Esophagus squamous epithelium (tissue), 4 donors: ENCODE results near the gene ISG15.

ENCODE experiments used
- CTCF ChIP-seq, 6 experiments: fragments of 450-650 bp in 4 of 6; fragments of 200-600 bp in 2 of 6; sonication (generic) in 2 of 6; IDR thresholded peaks; one replicate each; pipeline ENCODE4 v1.5.1; 2016 to 2019; ENCODE audit warnings: antibody characterized with exemption in 6 of 6, mild to moderate bottlenecking in 4 of 6, moderate library complexity in 4 of 6
- POLR2A ChIP-seq, 4 donors: fragments of 450-650 bp; IDR thresholded peaks; one replicate each; pipeline ENCODE4 v1.6.1; 2017; ENCODE audit warnings: antibody characterized with exemption in 4 of 4, mild to moderate bottlenecking in 4 of 4, moderate library complexity in 3 of 4

- TF ChIP-seq CTCF (IDR thresholded peaks at IDR 0.05): no peak
- TF ChIP-seq POLR2A (IDR thresholded peaks at IDR 0.05): no peak
These were observed 18.4 kb downstream of the ISG15 start for GRCh38 chr1:1031659-1032235.
